ENCODE data around the gene SENP2.
A peak's percentile ranks its signal among the peaks of the same experiment; 100 is the strongest.

SENP2 gene

DNA sequence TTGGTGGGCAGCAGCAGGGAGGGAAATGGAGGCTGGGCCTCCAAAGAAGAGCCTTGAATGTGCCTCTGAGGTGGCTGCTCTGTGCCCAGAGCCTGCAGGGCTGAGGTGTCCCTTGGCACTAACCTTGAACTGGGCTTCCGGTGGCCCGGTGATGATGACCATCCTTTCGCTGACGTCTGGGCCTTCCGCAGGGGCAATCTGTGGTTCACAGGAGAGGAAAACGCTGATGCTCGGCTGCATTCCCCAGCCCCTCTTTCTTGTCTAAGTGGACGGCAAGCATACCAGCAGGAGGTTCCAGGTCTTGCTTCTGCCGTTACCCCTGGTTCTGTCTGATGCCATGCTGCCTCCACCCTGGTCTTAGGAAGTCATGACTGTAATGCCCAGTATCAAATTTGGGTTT lies 65.9 kb downstream of the SENP2 start:
- TF ChIP-seq, protein P1, sequence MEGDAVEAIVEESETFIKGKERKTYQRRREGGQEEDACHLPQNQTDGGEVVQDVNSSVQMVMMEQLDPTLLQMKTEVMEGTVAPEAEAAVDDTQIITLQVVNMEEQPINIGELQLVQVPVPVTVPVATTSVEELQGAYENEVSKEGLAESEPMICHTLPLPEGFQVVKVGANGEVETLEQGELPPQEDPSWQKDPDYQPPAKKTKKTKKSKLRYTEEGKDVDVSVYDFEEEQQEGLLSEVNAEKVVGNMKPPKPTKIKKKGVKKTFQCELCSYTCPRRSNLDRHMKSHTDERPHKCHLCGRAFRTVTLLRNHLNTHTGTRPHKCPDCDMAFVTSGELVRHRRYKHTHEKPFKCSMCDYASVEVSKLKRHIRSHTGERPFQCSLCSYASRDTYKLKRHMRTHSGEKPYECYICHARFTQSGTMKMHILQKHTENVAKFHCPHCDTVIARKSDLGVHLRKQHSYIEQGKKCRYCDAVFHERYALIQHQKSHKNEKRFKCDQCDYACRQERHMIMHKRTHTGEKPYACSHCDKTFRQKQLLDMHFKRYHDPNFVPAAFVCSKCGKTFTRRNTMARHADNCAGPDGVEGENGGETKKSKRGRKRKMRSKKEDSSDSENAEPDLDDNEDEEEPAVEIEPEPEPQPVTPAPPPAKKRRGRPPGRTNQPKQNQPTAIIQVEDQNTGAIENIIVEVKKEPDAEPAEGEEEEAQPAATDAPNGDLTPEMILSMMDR (IDR thresholded peaks at IDR 0.05; ENCODE audit: low read depth, low read length, missing control alignments) = no peak

DNA sequence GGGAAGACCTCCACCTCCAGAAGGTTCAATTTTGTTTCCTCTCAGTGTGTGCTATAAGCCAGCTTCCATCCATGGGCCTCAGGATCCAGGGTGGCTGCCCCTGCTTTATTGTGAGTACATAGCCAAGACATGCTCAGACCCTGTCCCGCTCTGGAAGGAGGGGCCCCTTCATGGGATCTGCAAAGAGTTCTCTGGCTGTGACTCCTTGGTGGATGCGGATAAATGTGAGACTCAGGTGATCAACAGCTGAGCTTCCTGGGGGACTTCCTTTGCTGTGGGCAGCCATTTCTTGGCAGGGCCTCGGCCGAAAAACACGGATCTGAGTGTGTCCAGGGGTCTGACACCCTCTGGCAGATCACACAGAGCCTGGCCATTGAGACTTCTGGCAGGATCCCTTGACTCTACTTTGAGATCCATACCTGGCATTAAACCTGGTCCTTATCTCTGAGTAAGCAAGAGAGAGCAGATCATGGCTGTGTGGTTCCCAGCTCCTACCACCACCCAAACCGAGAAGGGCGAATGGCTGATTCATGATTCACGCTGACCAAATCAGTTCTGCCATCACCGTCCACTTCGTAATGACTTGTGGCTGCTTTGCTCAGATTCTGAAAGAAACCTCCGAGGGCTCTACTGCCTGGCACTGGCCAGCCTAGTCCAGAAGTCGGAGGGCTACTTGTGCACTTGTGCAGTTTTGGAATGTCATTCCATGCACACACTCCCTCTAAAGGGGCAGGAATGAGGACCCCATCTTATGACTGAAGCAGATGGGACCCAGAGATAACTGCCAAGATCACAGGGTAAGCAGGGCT lies 68.1 kb downstream of the SENP2 start:
- TF ChIP-seq, protein P1 (IDR thresholded peaks at IDR 0.05; ENCODE audit: low read depth, low read length, missing control alignments) = no peak
- no peak overlapping the region for H3K4me3 ChIP-seq (replicated peaks; ENCODE audit: low read depth, low read length)
- DNase-seq (ENCODE audit: extremely low read depth, low read depth) = no peak

More for the DNA sequence above, 65.9 kb downstream of the SENP2 start:
- H3K4me3 ChIP-seq (replicated peaks; ENCODE audit: low read depth, low read length) = no peak overlapping the region
- DNase-seq (ENCODE audit: extremely low read depth, low read depth) = no peak

DNA sequence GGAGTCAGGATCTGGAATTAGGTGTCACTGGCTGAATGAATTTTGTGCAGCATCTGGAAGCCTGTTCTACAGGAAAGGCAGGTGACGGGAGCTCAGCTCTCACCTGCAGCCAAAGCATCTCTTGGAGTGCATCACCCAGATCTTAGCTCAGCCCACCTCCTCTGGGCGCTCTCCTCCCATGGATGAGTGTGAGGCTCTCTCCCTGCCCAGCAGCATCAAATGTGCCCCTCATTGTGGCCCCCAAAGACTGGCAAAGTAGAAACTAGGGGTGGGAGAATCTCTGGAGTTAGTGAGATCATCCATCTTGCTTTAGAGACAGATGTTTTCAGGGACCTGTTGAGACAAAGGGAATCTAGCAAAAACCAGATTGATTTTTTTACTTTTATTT lies 68.7 kb downstream of the SENP2 start:
- no peak overlapping the region for H3K4me3 ChIP-seq (replicated peaks; ENCODE audit: low read depth, low read length)
- TF ChIP-seq, protein P1 (IDR thresholded peaks at IDR 0.05; ENCODE audit: low read depth, low read length, missing control alignments) = no peak
- no peak for DNase-seq (ENCODE audit: extremely low read depth, low read depth)

DNA sequence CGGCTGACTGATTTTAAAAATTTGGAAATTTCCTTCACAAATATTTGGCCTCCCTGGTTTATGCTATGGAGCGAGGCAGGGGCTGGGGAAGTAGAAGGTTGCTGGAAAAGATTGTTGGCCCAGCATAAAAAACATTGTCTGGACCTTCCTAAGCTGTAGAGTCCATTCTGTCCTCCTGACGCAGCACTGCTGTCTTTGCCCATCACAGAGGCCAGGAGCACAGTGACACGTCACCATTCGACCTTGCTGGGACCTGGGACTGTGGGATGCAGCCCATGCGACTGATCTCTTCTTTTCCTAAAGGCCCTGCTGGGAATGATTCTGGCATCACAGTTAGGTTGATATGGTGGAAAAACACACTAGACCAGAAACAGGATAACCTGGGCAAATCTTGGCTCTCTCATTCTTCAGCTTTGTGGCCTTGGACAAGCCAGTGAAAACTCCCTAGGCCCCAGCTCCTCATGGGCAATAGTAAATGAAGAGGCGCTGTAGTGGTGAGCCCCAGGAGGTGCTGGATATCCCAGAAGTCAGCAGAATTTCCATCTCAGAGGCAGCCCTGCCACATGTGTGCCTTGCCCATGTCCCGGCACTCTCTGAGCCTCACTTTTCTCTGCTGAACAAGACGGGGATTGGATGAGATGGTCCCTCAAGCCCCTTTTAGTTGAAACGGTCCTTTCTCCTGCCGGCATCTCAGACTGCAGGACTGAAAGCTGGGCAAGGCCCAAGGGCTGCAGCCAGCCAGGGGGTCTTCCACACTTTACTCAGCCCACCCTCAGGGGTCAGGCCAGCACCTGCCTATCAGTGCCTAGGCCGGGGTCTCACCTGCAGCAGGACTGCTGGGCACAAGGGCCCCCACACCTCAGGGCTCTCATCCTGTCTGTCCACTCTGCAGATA lies 69.6 kb downstream of the SENP2 start:
- H3K4me3 ChIP-seq (replicated peaks; ENCODE audit: low read depth, low read length) = no peak overlapping the region
- DNase-seq (ENCODE audit: extremely low read depth, low read depth) = no peak
- TF ChIP-seq, protein P1 (IDR thresholded peaks at IDR 0.05; ENCODE audit: low read depth, low read length, missing control alignments) = no peak

DNA sequence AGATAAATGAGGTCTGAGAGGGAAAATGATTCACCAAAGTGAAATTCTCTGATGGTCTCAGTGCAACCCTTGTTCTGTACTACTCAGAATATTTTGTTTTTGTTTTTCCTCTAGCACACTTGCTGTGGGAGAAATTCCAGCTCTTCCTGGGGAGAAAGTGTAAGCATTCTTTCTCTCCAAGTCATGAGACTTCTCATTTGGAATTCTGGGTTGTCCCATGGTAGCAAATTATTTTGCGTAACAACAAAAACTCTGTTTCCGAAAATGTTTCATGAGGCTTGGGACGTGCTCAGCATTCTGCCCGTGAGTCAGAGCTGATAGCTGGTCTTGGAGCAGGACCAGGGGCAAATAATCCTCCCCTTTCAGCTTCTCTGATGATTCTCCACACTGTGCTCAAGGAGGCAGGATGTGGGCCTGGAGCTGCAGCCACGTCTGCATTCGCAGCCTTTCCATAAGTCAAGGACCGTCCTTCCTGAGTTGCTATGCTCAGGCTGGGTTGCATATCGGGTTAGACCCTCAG lies 70.3 kb downstream of the SENP2 start:
- H3K4me3 ChIP-seq (replicated peaks; ENCODE audit: low read depth, low read length) = no peak overlapping the region
- TF ChIP-seq, protein P1 (IDR thresholded peaks at IDR 0.05; ENCODE audit: low read depth, low read length, missing control alignments) = no peak
- peak; percentile 77 for DNase-seq (ENCODE audit: extremely low read depth, low read depth)

DNA sequence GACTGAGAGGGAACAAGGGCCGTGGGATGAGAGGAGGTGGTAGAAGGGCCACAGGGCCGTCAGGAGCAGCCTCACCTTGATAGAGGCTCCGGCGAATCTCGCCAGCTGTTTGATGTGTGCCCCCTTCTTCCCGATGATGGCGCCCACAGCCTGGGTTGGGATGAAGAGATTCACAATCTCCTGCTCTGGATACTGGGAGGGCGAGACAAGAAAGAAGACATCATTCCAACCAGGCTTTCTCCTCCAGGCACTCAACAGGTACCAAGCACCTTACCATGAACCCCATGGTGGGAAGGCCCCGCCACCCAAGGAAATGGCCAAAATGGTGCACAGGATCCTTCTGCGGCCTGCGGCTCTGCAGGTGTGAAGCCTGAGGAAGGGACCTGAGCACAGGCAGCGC lies 71.1 kb downstream of the SENP2 start:
- TF ChIP-seq, protein P1 (IDR thresholded peaks at IDR 0.05; ENCODE audit: low read depth, low read length, missing control alignments) = no peak
- DNase-seq (ENCODE audit: extremely low read depth, low read depth) = no peak
- H3K4me3 ChIP-seq (replicated peaks; ENCODE audit: low read depth, low read length) = no peak overlapping the region
